OCI-LY7 (cell line): ENCODE measurements around the gene CERCAM. TPM values are rescaled to one million over a fixed set of nuclear protein-coding genes. Genes with fewer than 3 reads are reported as not detected.

ENCODE experiments used
- BruUV-seq: library from RNA; stranded (reverse); fragments of 400-500 nt; replicated peaks from 2 replicates; lab custom pipeline; 2021; lab: Mats Ljungman, UMichigan
- CTCF ChIA-PET: fragments of 300-600 bp; sonication (Branson Sonifier 250); formaldehyde crosslinking; loops from one replicate; lab custom pipeline; 2022; ENCODE audit warnings: antibody characterized with exemption; ENCODE audit not compliant: unreplicated experiment; lab: Charles Lee
- POLR2A ChIA-PET: fragments of 300-600 bp; sonication (Branson Sonifier 250); formaldehyde crosslinking; loops from one replicate; lab custom pipeline; 2022; ENCODE audit warnings: antibody characterized with exemption; lab: Charles Lee
- DNase-seq: peaks from one replicate; pipeline ENCODE4 v3.0.0-alpha.2; 2015; ENCODE audit warnings: low spot score
- H2AFZ ChIP-seq: fragments of 200-600 bp; sonication (generic), shearing (Covaris generic); 2 replicates; pipeline ENCODE4 v1.6.1; 2014; ENCODE audit warnings: mild to moderate bottlenecking, antibody characterized with exemption, low read length, moderate library complexity
- H3K27ac ChIP-seq: fragments of 200-600 bp; sonication (generic); 2 replicates; pipeline ENCODE4 v1.5.1; 2014; ENCODE audit warnings: mixed run types, low read depth, mild to moderate bottlenecking, moderate library complexity, low read length, inconsistent platforms; ENCODE audit not compliant: poor library complexity, severe bottlenecking
- H3K36me3 ChIP-seq: fragments of 200-600 bp; sonication (generic); 2 replicates; pipeline ENCODE4 v1.6.1; 2014; ENCODE audit warnings: mild to moderate bottlenecking, antibody characterized with exemption, low read length, moderate library complexity, mixed read lengths; ENCODE audit not compliant: insufficient read depth
- H3K4me1 ChIP-seq: fragments of 200-600 bp; sonication (generic); 2 replicates; pipeline ENCODE4 v1.5.1; 2014; ENCODE audit warnings: mild to moderate bottlenecking, low read length; ENCODE audit not compliant: insufficient read depth, poor library complexity, severe bottlenecking
- H3K4me2 ChIP-seq: fragments of 200-600 bp; sonication (generic); 2 replicates; pipeline ENCODE4 v1.6.1; 2014; ENCODE audit warnings: mild to moderate bottlenecking, low read length
- H3K4me3 ChIP-seq: fragments of 200-600 bp; sonication (generic); 2 replicates; pipeline ENCODE4 v1.5.1; 2014; ENCODE audit warnings: mild to moderate bottlenecking, low read depth, low read length; ENCODE audit not compliant: poor library complexity, severe bottlenecking
- H3K79me2 ChIP-seq: fragments of 200-600 bp; sonication (generic); 2 replicates; pipeline ENCODE4 v1.6.1; 2016; ENCODE audit warnings: low read depth, mild to moderate bottlenecking, low read length, moderate library complexity, mixed read lengths; ENCODE audit not compliant: insufficient read depth
- H3K9me2 ChIP-seq: fragments of 200-600 bp; sonication (generic); 2 replicates; pipeline ENCODE4 v1.6.1; 2016; ENCODE audit warnings: mild to moderate bottlenecking, low read length, mixed read lengths; ENCODE audit not compliant: insufficient read depth
- H3K9me3 ChIP-seq: fragments of 200-600 bp; sonication (generic); 2 replicates; pipeline ENCODE4 v1.6.1; 2014; ENCODE audit warnings: mild to moderate bottlenecking, mixed run types, low read length, mixed read lengths
- H4K20me1 ChIP-seq: fragments of 200-600 bp; sonication (generic); 2 replicates; pipeline ENCODE4 v1.6.1; 2014; ENCODE audit warnings: mild to moderate bottlenecking, antibody characterized with exemption, low read length, moderate library complexity, mixed read lengths; ENCODE audit not compliant: insufficient read depth
- EZH2phosphoT487 ChIP-seq: fragments of 200-600 bp; sonication (generic); IDR thresholded peaks from 2 replicates; pipeline ENCODE4 v1.6.1; 2018; ENCODE audit warnings: low read depth, borderline replicate concordance, mild to moderate bottlenecking, mixed run types, antibody characterized with exemption, low read length, moderate library complexity, mixed read lengths
- intact Hi-C: fragments of 100-400 bp; cut with micrococcal nuclease; formaldehyde crosslinking; loops from one replicate; pipeline ENCODE4 v1.10.0; 2022; ENCODE audit not compliant: unreplicated experiment
- total RNA-seq, 2 experiments: library from RNA; depleted of rRNA in 1 of 2; stranded (reverse); fragments of >200 nt in 1 of 2; shearing (Covaris generic) in 1 of 2; gene quantifications; 2 replicates each; pipeline ENCODE4 v1.2.3, GENCODE V29; 2014 to 2022
- TF ChIP-seq, protein P1 (sequence below): fragments of 200-600 bp; sonication (generic); conservative IDR thresholded peaks from 2 replicates; pipeline ENCODE4 v1.5.1; 2014; ENCODE audit warnings: mild to moderate bottlenecking, antibody characterized with exemption, low read length, moderate library complexity, mixed read lengths

The CERCAM gene
- total RNA-seq, 2 experiments from 2014 or later: 2.7 to 3.5 TPM

- Histone ChIP-seq H3K27ac (no peak overlapping the region), H3K79me2 (no peaks in the 10 kb centered on the region), H3K9me2 (no peaks in the 10 kb centered on the region), H3K4me3 (no peak overlapping the region), H2AFZ (no peak overlapping the region), H3K36me3 (peaks cover 93% of the 10 kb centered on the region), H3K4me1 (no peaks in the 10 kb centered on the region), H3K4me2 (no peak overlapping the region), H3K9me3 (no peaks in the 10 kb centered on the region), H4K20me1 (no peaks in the 10 kb centered on the region)
- POLR2A ChIA-PET: interaction anchor here (0.5 kb wide), 1 partner anchor 162 kb away, joined by 4 read pairs; no protein-coding TSS in a partner anchor
- TF ChIP-seq, protein P1, sequence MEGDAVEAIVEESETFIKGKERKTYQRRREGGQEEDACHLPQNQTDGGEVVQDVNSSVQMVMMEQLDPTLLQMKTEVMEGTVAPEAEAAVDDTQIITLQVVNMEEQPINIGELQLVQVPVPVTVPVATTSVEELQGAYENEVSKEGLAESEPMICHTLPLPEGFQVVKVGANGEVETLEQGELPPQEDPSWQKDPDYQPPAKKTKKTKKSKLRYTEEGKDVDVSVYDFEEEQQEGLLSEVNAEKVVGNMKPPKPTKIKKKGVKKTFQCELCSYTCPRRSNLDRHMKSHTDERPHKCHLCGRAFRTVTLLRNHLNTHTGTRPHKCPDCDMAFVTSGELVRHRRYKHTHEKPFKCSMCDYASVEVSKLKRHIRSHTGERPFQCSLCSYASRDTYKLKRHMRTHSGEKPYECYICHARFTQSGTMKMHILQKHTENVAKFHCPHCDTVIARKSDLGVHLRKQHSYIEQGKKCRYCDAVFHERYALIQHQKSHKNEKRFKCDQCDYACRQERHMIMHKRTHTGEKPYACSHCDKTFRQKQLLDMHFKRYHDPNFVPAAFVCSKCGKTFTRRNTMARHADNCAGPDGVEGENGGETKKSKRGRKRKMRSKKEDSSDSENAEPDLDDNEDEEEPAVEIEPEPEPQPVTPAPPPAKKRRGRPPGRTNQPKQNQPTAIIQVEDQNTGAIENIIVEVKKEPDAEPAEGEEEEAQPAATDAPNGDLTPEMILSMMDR: no peak
- TF ChIP-seq EZH2phosphoT487: no peak
- no peak for DNase-seq
- CTCF ChIA-PET: no interaction called here
- no TSS peak for BruUV-seq
- intact Hi-C loops: no loop called here
Observed at GRCh38 chr9:128482186-128482585, 61.5 kb downstream of the CERCAM start.

- no peaks in the 10 kb centered on the region for H4K20me1 ChIP-seq
- intact Hi-C loops: no loop called here
- no peaks in the 10 kb centered on the region for H3K9me3 ChIP-seq
- H2AFZ ChIP-seq: no peak overlapping the region
- no peaks in the 10 kb centered on the region for H3K4me1 ChIP-seq
- BruUV-seq: no TSS peak
- TF ChIP-seq, protein P1: no peak
- no peak for TF ChIP-seq EZH2phosphoT487
- H3K4me2 ChIP-seq: no peak overlapping the region
- POLR2A ChIA-PET: interaction anchor here (0.6 kb wide), 1 partner anchor 120 kb away, joined by 4 read pairs; no protein-coding TSS in a partner anchor
- no peak overlapping the region for H3K27ac ChIP-seq
- no peak for DNase-seq
- H3K36me3 ChIP-seq: peaks cover 92% of the 10 kb centered on the region
- H3K4me3 ChIP-seq: no peak overlapping the region
- no peaks in the 10 kb centered on the region for H3K79me2 ChIP-seq
- CTCF ChIA-PET: no interaction called here
- no peaks in the 10 kb centered on the region for H3K9me2 ChIP-seq
Observed at GRCh38 chr9:128484686-128485413, 64.2 kb downstream of the CERCAM start.

DNA sequence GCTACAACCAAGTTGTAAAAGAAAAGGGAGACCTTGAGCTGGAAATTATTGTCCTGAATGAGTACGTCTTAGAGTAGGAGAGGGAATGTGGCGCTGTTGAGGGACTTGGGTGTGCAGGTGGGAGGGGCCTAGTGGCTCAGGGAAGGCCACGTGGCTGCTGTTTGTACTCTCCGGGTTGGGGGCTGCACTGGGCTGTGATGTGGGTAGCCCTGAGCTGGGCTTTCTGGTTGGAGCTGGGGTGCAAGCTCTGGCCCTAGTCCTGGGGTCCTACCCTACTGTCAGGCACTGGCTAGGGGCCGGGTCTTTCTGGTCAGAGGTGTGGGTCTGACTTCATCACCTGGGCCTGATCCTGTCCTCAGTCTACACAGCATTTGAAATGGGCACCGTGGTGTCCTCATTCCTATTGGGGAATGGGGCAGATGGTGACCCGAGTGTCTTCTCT lies 64.8 kb downstream of the CERCAM start:
- Histone ChIP-seq H3K4me2 (no peak overlapping the region), H3K4me1 (no peaks in the 10 kb centered on the region), H3K9me3 (no peaks in the 10 kb centered on the region), H2AFZ (no peak overlapping the region), H3K9me2 (no peaks in the 10 kb centered on the region), H3K79me2 (no peaks in the 10 kb centered on the region), H3K36me3 (peaks cover 92% of the 10 kb centered on the region), H3K4me3 (no peak overlapping the region), H3K27ac (no peak overlapping the region), H4K20me1 (no peaks in the 10 kb centered on the region)
- ChIA-PET CTCF (interaction anchor here (0.5 kb wide), 1 partner anchor 12 kb away, joined by 3 read pairs; no protein-coding TSS in a partner anchor), POLR2A (interaction anchor here (0.5 kb wide), 1 partner anchor 15 kb away, joined by 3 read pairs; no protein-coding TSS in a partner anchor)
- no peak for DNase-seq
- intact Hi-C loops: no loop called here
- TF ChIP-seq, protein P1: no peak
- TF ChIP-seq EZH2phosphoT487: no peak
- no TSS peak for BruUV-seq
